ENCODE results near the gene OSCP1. TPM values are rescaled to one million over a fixed set of nuclear protein-coding genes. Genes with fewer than 3 reads are reported as not detected.

Gene OSCP1
- total RNA-seq, 1 experiment from 2014 or later, result 3.2 TPM

DNA sequence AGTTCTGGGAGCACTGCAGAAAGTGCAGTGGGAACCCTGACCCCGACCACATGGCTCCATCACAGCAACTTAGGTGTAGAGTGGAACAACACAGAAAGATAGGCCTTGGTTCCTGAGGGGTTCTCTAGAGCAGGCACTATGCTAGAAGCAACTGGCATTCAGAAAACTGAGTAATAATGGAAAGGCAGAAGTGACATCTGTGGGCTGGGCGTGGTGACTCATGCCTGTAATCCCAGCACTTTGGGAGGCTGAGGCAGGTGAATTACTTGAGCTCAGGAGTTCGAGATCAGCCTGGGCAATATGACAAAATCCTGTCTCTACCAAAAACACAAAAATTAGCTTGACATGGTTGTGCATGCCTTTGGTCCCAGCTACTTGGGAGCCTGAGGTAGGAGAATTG is 8.7 kb upstream of the OSCP1 start:
- Histone ChIP-seq H2BK5ac (ENCODE audit: insufficient read length, low read length) (no peak overlapping the region), H2BK12ac (ENCODE audit: insufficient read length, low read depth, low read length) (no peak overlapping the region), H3K27ac (ENCODE audit: insufficient read length, low read depth, low read length) (no peak overlapping the region), H3K79me1 (ENCODE audit: insufficient read depth, low read depth, low read length, poor library complexity, severe bottlenecking) (no peaks in the 10 kb centered on the region), H3K9ac (ENCODE audit: extremely low read depth, insufficient read length, low read length) (no peak overlapping the region), H3K79me2 (ENCODE audit: insufficient read depth, low read length) (no peaks in the 10 kb centered on the region; the same call in 1 of the 2 replicates), H3K23me2 (ENCODE audit: insufficient read length, low read depth, low read length, poor library complexity, severe bottlenecking) (peaks cover 4% of the 10 kb centered on the region), H2BK120ac (ENCODE audit: low read depth, low read length, poor library complexity, severe bottlenecking) (no peak overlapping the region), H4K8ac (replicated peaks; ENCODE audit: insufficient read length, low read depth, low read length) (no peak overlapping the region), H4K91ac (ENCODE audit: insufficient read length, low read depth, low read length) (no peak overlapping the region), H3K4me2 (ENCODE audit: insufficient read depth, insufficient read length, low read length) (no peak overlapping the region), H3K23ac (ENCODE audit: insufficient read length, low read depth, low read length) (no peak overlapping the region), H3K4ac (ENCODE audit: low read depth, low read length) (no peak overlapping the region), H3K27me3 (ENCODE audit: insufficient read depth, low read length) (no peaks in the 10 kb centered on the region), H2AK5ac (ENCODE audit: insufficient read length, low read length) (no peak overlapping the region), H3K18ac (ENCODE audit: insufficient read length, low read depth, low read length) (no peak overlapping the region), H4K5ac (ENCODE audit: insufficient read length, low read depth, low read length) (no peak overlapping the region), H2AFZ (ENCODE audit: low read length) (no peak overlapping the region), H4K20me1 (ENCODE audit: control insufficient read depth, insufficient read depth, insufficient read length) (no peaks in the 10 kb centered on the region), H2BK15ac (ENCODE audit: low read depth, low read length) (no peak overlapping the region), H3K9me3 (ENCODE audit: control insufficient read depth, low read depth, low read length) (no peaks in the 10 kb centered on the region), H3K4me1 (ENCODE audit: insufficient read depth, low read length) (no peaks in the 10 kb centered on the region), H3K14ac (ENCODE audit: insufficient read depth, low read length) (no peak overlapping the region), H3T11ph (ENCODE audit: low read length) (no peak overlapping the region), H2BK20ac (ENCODE audit: low read depth, low read length, poor library complexity, severe bottlenecking) (no peak overlapping the region), H3K56ac (ENCODE audit: insufficient read length, low read depth, low read length) (no peak overlapping the region)
- no peak overlapping the region for H3K27ac Mint-ChIP-seq
- no peak overlapping the region for H3K4me3 Mint-ChIP-seq
- no peak for DNase-seq
- no CpG with 5 or more reads among the region's 3 CpGs for WGBS (ENCODE audit: extremely low coverage, insufficient read length, low lambda C conversion rate)
- H3K27me3 Mint-ChIP-seq (ENCODE audit: low read depth), result no peaks in the 10 kb centered on the region
- H3K9me3 Mint-ChIP-seq, result no peaks in the 10 kb centered on the region
- H3K36me3 Mint-ChIP-seq (ENCODE audit: insufficient read depth in 1 of 3, low read depth in 3 of 3), result peaks cover 38 to 78% (median 66%) of the 10 kb centered on the region in 3 experiments
- peaks cover 5 to 8% of the 10 kb centered on the region in 2 experiments for H3K4me1 Mint-ChIP-seq
- TF ChIP-seq, protein P1, sequence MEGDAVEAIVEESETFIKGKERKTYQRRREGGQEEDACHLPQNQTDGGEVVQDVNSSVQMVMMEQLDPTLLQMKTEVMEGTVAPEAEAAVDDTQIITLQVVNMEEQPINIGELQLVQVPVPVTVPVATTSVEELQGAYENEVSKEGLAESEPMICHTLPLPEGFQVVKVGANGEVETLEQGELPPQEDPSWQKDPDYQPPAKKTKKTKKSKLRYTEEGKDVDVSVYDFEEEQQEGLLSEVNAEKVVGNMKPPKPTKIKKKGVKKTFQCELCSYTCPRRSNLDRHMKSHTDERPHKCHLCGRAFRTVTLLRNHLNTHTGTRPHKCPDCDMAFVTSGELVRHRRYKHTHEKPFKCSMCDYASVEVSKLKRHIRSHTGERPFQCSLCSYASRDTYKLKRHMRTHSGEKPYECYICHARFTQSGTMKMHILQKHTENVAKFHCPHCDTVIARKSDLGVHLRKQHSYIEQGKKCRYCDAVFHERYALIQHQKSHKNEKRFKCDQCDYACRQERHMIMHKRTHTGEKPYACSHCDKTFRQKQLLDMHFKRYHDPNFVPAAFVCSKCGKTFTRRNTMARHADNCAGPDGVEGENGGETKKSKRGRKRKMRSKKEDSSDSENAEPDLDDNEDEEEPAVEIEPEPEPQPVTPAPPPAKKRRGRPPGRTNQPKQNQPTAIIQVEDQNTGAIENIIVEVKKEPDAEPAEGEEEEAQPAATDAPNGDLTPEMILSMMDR (conservative IDR thresholded peaks at IDR 0.05), result no peak
